ENCODE measurements around the gene F10.

- no peak for TF ChIP-seq EZH2phosphoT487 (conservative IDR thresholded peaks at IDR 0.05; ENCODE audit: low read length)
- TF ChIP-seq CTCF (IDR thresholded peaks at IDR 0.05; ENCODE audit: insufficient read depth, low read length, poor library complexity, severe bottlenecking): no peak
These were observed 38.8 kb downstream of the F10 start for GRCh38 chr13:113161433-113161832.
